ENCODE measurements around the gene ATRNL1.

The ATRNL1 gene

DNA sequence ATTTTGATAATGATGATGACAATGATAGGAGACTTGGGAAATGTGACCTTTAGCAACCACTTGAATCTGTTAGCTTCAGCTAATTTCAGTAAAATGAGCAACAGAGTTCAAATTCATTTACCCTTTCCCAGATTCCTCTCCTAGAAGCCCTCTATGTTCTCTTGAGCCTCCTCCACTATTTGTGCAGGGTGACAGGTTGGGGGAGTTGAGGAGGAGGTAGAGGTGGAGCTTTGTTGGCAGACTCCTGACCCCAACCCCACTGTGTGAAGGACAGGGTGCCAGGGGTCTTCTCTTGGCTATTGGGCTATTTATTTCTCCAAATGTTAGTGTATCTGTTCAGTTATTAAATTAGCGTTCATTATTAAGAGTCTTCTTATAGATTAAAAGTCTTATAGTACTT, 757.5 kb downstream of the ATRNL1 start:
- DNase-seq (ENCODE audit: low spot score), result no peak
- TF ChIP-seq, protein P1, sequence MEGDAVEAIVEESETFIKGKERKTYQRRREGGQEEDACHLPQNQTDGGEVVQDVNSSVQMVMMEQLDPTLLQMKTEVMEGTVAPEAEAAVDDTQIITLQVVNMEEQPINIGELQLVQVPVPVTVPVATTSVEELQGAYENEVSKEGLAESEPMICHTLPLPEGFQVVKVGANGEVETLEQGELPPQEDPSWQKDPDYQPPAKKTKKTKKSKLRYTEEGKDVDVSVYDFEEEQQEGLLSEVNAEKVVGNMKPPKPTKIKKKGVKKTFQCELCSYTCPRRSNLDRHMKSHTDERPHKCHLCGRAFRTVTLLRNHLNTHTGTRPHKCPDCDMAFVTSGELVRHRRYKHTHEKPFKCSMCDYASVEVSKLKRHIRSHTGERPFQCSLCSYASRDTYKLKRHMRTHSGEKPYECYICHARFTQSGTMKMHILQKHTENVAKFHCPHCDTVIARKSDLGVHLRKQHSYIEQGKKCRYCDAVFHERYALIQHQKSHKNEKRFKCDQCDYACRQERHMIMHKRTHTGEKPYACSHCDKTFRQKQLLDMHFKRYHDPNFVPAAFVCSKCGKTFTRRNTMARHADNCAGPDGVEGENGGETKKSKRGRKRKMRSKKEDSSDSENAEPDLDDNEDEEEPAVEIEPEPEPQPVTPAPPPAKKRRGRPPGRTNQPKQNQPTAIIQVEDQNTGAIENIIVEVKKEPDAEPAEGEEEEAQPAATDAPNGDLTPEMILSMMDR (IDR thresholded peaks at IDR 0.05; ENCODE audit: extremely low read depth, missing control alignments), result no peak

DNA sequence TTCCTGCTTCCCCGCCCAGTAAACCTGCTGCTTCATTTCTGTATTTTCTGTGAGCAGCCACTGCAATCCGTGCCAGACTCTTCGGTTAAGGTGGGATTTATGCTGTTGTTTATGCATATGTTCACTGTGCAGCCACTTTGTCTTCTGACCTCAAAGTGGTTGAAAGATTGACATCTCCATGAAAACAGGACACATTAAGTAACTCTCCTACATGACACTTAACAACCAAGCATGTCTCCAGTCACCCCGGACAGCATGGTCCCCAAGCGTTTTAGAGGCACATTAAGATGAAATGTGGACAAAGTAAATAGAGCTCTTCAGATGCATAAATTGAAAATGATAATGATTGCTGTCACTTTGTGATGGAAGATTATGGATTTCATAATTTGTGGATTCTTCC, 758.5 kb downstream of the ATRNL1 start:
- no peak for DNase-seq (ENCODE audit: low spot score)
- TF ChIP-seq, protein P1 (IDR thresholded peaks at IDR 0.05; ENCODE audit: extremely low read depth, missing control alignments), result no peak

DNA sequence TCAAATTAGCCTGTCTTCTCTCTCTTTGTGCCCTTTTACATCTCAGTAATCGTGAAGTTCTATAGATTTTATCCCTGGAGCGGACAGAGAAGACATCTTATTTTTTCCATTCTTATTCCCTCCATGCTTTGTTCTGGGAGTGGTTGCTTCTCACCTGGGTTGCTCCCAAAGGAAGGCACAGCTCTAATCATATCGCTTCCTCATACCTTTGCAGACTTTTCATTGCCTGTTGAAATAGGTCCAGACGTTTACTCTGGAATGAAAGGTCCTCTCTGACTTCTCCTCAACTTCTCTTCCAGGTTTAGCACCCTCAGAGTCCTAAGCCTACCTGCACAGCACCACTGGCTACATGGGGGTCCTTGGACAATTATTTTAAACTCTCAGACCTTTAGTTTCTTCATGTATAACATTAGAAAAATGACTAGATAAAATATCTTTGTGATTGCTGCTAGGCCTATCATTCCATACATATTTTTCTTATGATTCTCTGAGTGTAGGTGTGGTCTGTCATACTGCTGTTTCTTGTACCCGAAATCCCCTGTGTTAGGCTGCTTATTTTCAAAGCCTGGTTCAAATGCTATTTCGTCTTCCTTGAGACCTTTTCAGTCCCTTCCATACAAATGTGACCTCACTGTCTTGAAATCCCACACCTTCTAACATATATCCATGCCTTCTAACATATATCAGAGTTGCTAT, 761.7 kb downstream of the ATRNL1 start:
- no peak for DNase-seq (ENCODE audit: low spot score)
- TF ChIP-seq, protein P1 (IDR thresholded peaks at IDR 0.05; ENCODE audit: extremely low read depth, missing control alignments), result no peak

DNA sequence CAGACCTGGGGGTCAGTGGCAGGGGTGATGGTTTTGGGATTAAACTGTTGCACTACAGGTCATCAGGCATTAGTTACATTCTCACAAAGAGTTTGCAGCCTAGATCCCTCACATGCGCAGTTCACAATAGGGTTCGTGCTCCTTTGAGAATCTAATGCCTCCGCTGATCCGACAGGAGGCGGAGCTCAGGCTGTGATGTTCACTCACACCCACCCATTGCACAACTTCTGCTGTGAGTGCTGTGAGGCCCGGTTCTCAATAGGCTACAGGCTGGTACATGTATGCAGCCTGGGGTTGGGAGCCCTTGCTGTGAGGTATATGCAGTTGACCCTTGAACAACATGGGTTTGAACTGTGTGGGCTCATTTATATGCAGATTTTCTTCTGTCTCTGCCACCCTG, 763.4 kb downstream of the ATRNL1 start:
- no peak for DNase-seq (ENCODE audit: low spot score)

DNA sequence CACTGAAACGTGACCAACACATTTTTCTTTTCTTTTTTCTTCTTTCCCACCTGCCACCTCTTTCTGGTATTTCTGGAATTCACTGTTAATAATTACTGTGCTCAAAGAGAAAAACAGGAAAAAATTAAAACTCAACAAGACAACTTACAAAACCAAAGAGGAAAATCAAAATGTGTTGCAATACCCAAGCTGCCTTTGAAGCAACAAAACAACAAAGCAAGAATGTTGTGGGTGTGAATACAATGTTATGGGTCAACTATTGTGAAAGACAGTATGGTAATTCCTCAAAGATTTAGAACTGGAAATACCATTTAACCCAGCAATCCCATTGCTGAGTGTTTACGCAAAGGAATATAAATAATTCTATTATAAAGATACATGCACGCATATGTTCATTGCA, 764.7 kb downstream of the ATRNL1 start:
- no peak for DNase-seq (ENCODE audit: low spot score)
- TF ChIP-seq, protein P1 (IDR thresholded peaks at IDR 0.05; ENCODE audit: extremely low read depth, missing control alignments), result no peak

More for the DNA sequence above, 763.4 kb downstream of the ATRNL1 start:
- TF ChIP-seq, protein P1 (IDR thresholded peaks at IDR 0.05; ENCODE audit: extremely low read depth, missing control alignments), result no peak

DNA sequence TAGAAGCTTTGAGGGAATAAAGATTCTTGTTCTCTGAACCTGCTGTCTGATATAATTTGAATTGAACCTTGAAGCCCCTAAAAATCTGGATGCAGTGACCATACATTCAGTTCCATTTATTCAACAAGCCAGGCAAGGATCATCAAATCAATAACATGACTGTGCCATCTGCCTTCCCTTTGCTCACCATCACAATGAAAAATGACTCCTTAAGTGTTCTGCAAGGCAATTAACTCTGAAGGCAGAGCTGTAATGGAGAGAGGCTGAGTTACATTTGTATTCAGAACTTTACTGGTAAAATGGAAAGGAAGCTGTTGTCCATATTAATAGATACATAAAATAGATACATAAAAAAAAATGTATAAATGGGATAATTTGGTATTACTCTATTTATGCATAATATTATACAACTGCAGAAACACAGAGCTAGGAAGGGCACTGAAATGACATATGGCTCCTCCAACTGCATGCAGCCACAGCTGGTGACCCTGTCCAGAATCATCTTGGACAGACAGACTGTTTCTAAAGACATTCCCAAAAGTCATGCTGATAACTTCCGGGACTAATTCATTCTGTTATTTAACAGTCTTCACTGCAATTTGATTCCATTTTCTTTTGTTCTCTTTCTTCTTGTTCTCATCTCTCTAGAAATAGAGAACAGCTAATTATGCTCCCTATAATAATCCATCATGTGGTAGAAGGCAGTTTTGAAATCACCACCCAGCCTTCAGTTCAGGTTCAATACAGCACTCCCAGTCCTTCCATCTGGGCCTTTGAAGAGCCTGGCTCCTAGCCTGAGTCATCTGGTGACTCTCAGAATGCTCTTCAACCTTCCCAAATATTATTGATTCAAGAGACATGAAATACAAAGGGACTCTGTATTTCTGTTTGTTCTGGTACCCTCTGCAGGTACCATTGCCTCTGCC, 767.3 kb downstream of the ATRNL1 start:
- no peak for DNase-seq (ENCODE audit: low spot score)
- TF ChIP-seq, protein P1 (IDR thresholded peaks at IDR 0.05; ENCODE audit: extremely low read depth, missing control alignments), result no peak

DNA sequence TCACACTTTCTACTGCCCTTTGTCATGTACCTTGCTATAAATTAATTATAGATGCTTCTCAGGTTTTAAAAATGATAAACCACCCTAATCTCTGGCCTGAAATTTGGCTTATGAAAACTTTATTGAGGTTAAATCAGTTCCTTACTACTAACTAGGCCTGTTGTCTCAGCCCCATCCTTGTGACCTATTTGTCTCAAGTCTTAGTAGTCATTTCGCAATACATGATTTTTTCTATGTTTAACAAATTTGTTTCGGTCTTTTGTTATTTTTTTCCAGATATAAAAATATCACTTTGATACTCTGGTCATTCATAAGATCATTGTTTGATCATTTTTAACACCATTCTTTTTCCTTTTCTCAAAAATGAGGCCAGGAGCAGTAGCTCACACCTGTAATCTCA, 768.3 kb downstream of the ATRNL1 start:
- TF ChIP-seq, protein P1 (IDR thresholded peaks at IDR 0.05; ENCODE audit: extremely low read depth, missing control alignments), result no peak
- DNase-seq (ENCODE audit: low spot score), result no peak
